GM04504 (cell line): Measurements from ENCODE around the gene PKD2.
"Not testable (repeated sequence)": the region's sequence is repeated elsewhere in the genome, so short reads cannot be mapped to it uniquely, and the experiment has no call there.

Experiments
- DNase-seq: peaks from one replicate; pipeline ENCODE4 v3.0.0-alpha.2; 2012; ENCODE audit warnings: low read depth

The PKD2 gene

DNA sequence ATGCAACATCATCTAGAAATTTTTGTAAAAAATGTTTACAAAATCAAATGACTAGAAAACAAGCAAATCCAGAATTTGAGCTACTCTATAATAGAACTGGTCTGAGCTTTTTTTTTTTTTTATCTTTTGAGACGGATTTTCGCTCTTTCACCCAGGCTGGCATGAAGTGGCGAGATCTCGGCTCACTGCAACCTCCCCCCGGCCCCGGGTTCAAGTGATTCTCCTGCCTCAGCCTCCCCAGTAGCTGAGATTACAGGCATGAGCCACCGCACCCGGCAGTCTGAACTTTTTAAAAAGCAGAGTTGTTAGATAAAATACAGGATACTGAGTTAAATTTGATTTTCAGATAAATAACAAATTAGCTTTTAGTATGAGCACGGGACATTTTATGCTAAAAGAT, 20.9 kb upstream of the PKD2 start:
- DNase-seq = no peak

DNA sequence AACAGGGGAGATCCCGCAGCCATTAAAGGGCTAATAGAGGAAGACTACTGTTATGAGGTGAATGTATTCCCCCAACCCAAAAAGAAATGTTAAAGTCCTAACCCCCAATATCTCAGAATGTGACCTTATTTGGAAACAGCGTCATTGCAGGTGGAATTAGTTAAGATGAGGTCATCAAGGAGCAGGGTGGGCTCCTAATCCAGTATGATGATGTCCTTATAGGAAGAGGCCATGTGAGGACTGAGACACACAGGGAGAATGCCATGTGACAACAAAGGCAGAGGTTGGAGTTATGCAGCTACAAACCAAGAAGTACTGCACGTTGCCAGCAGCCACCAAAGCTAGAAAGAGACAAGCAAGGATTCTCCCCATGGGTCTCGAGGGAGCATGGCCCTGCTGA, 17.7 kb upstream of the PKD2 start:
- no peak for DNase-seq

DNA sequence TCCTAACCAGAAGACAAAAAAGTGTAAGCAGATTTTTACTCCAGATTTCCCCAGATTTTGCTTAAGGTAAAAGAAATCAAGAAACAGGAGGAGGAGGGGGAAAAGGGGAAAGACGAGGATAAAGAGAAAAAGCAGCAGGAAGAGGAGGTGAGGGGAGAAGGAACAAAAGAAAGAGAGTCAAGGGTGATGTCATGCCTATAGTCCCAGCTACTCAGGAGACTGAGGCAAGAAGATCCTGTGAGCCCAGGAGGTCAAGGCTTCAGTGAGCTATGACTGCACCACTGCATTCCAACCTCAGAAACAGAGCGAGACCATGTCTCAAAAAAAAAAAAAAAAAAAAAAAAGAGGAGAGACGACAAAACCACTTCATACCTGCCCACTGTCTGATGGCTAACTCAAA, 12.0 kb upstream of the PKD2 start:
- DNase-seq = no peak

DNA sequence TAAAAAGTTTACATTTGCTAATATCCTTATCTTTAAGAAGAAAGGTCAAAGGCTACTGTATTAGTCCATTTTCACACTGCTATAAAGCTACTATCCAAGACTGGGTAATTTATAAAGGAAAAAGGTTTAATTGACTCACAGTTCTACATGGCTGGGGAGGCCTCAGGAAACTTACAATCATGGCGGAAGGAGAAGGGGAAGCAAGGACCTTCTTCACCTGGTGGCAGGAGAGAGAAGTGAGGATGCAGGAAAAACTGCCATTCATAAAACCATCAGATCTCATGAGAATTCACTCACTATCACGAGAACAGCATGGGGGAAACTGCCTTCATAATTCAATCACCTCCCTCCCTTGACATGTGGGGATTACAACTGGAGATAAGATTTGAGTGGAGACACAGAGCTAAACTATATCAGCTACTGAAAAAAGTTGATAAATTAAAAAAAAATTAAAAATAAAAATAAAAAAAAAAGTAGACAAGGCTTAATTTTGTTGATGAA, 8.2 kb upstream of the PKD2 start:
- not testable (repeated sequence) for DNase-seq

DNA sequence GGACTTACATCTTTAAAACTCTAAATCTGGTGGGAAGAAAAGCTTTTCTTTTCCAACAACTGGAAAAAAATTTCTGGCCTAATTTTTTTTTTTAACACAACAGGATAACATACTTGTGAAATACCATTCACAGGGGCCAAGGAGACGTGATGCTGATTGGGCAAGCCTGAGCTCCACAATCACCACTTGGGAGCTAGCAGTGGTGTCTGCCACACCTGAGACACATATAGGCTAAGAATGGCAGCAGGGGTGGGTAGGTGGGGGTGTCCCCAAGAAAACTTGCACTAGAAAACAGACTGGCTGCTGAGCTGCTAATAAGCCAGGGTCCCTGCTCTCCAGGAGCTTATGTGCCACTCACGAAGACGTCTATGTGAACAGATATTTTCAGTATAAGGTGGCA, 5.6 kb upstream of the PKD2 start:
- no peak for DNase-seq

DNA sequence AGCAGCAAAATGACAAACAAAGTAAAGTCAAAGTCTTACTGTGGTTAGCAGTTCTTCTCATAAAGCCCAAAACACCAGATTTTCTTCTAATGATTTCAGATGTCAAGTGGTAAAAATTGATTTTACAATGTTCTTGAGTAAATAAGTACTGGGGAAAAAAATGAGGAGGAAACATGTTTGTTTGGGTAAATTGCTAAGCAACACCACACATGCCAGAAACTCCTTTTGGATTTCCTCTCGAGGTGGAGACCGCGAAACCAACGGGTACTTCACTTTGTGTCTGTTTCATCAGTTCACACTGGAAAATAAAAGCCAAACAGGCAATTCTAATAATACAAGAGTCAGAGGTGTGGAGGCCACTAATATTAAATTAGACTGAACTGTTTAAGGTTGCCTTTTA, 4.6 kb upstream of the PKD2 start:
- peak; percentile 62 for DNase-seq

GRCh38 chr4:88003261-88003660, 4.2 kb upstream of the PKD2 start:
- no peak for DNase-seq

DNA sequence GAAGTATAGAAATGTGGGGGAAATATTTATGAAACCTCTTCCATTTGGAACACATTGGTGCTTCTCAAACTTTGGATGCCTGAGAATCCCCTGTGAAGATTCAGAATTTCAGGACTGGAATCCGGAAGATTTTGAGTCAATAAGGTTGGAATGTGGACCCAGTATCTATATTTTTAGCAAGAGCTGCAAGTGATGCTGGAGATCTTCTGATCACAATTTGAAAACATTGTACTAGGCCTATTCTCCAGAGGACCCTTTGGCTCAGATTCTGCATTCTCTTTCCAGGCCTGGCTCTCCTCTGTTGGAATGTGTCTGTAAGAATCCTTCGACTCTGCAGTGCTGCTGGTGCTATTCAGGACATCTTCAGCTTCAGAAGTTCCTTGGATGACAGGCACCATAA, 2.4 kb upstream of the PKD2 start:
- peak; percentile 53 for DNase-seq

DNA sequence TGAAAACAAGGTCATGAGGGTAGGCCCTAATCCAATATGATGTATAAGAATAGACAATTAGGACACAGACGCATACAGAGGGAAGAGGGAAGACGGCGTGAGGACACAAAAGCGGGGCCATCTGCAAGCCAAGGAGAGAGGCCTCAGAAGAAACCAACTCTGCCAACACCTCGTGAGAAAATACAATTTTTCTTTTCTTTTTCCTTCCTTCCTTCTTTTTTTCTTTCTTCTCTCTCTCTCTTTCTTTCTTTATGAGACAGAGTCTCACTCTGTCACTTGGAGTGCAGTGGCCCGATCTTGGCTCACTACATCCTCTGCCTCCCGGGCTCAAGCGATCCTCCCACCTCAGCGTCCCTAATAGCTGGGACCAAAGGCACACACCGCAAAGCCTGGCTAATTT, 1.5 kb upstream of the PKD2 start:
- DNase-seq = no peak

DNA sequence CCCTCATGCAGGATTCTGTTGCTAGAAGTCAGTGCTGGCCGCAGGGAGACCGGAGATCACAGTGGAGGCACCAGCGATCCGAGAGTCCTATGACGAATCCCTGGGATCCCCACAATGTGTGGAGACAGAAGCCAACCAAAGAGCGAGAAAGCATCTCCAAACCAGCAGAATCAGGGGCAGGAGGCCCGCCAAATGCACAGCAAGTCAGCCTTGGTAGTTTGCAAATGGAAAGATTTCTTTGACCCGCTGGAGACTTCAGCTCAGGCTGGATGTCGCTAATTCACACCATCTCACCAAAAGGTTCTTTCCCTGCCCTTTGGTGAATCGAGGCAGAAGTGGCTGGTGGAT, 505 bp upstream of the PKD2 start:
- DNase-seq = no peak

- DNase-seq = no peak
Measured at GRCh38 chr4:88008122-88008742, 797 bp downstream of the PKD2 start.

- DNase-seq = no peak
Measured at GRCh38 chr4:88008743-88009171, 1.3 kb downstream of the PKD2 start.

- no peak for DNase-seq
Measured at GRCh38 chr4:88009871-88010270, 2.4 kb downstream of the PKD2 start.

GRCh38 chr4:88010966-88011365, 3.5 kb downstream of the PKD2 start:
- DNase-seq = no peak

DNA sequence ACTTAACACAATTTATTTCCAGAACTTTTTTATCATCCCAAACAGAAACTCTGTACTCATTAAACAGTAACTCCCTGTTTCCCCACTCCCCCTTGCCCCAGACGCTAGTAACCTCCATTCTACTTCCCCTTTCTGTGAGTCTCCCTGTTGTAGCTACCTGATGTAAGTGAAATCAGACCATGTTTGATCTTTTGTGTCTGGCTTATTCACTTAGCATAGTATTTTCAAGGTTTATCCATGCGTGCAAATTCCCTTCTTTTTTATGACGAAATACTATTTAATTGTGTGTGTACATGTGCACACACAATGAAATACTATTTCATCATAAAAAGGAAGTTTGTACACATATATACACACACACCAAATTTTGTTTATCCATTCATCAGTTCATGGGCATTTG, 5.2 kb downstream of the PKD2 start:
- DNase-seq = no peak

- no peak for DNase-seq
Measured at GRCh38 chr4:88014386-88014905, 7.0 kb downstream of the PKD2 start.

DNA sequence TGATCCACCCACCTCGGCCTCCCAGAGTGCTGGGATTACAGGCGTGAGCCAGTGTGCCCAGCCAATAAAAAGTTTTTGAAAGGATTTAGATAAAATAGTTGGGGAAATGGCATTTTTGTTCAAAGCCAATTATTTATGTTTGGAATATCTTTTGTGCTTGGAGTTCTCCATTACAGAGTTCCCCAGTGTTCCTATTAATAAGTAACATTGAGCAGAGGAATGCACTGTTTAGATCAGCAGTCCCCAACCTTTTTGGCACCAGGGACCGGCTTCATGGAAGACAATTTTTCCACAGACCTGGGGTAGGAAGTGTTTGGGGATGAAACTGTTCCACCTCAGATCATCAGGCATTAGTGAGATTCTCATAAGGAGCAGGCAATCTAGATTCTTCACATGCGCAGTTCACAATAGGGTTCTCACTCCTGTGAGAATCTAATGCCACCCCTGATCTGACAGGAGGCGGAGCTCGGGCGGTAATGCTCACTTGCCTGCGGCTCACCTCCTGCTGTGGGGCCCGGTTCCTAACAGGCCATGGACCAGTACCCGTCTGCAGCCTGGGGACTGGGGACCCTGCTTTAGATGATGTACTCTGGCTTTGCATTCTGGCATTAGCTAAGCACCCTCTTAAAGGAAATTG, 8.3 kb downstream of the PKD2 start:
- no peak for DNase-seq

GRCh38 chr4:88017516-88018297, 10.3 kb downstream of the PKD2 start:
- DNase-seq = peak; percentile 90

DNA sequence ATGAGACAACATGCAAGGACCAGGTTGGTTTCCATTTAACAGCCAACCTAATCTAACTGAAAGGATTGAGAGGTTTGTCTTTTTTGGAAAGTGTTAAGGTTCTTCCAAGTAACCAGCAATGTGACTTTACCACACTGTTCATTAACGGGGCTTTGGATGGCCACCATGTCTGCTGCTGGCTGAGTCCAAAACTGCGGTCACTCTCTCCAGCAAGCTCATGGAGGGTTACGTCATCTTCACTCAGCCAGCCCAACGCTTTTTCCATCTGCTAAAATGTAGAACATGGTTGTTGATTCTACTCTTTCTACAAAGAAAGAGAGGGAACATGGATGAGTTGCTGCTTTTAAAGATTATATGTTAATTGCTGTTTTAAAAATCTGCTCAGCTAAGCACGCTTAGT, 11.0 kb downstream of the PKD2 start:
- peak; percentile 57 for DNase-seq

- no peak for DNase-seq
Measured at GRCh38 chr4:88021824-88022223, 14.4 kb downstream of the PKD2 start.

GRCh38 chr4:88022289-88022688, 14.9 kb downstream of the PKD2 start:
- no peak for DNase-seq

GRCh38 chr4:88025868-88026661, 18.6 kb downstream of the PKD2 start:
- DNase-seq = not testable (repeated sequence)
